Neural cell (in vitro differentiated cells): Measurements from ENCODE around the gene CILP2. TPM values are rescaled to one million over a fixed set of nuclear protein-coding genes. Genes with fewer than 3 reads are reported as not detected.

ENCODE experiments used
- H2AFZ ChIP-seq: fragments of 200-600, 300-800 bp; sonication (generic), shearing (Covaris generic); 2 replicates; pipeline ENCODE4 v1.6.0; 2014; ENCODE audit warnings: low read depth, mild to moderate bottlenecking, antibody characterized with exemption, low read length, moderate library complexity
- H3F3A ChIP-seq: fragments of 200-600 bp; shearing (Covaris generic); 2 replicates; pipeline ENCODE4 v1.6.1; 2016; ENCODE audit warnings: mild to moderate bottlenecking, moderate library complexity, mixed read lengths, antibody characterized with exemption, low read length; ENCODE audit not compliant: insufficient read depth, poor library complexity, severe bottlenecking
- H3K27ac ChIP-seq: fragments of 200-600, 300-800 bp; sonication (generic), shearing (Covaris generic); 2 replicates; pipeline ENCODE4 v1.5.1; 2014; ENCODE audit warnings: mild to moderate bottlenecking, low read length, moderate library complexity
- H3K27me3 ChIP-seq: fragments of 300-800, 200-600 bp; sonication (generic), shearing (Covaris generic); 2 replicates; pipeline ENCODE4 v1.6.0; 2014; ENCODE audit warnings: mild to moderate bottlenecking, low read depth, low read length, moderate library complexity; ENCODE audit not compliant: insufficient read depth
- H3K36me3 ChIP-seq: fragments of 300-800, 200-600 bp; sonication (generic), shearing (Covaris generic); 2 replicates; pipeline ENCODE4 v1.5.1; 2014; ENCODE audit warnings: mild to moderate bottlenecking, antibody characterized with exemption, low read length, moderate library complexity; ENCODE audit not compliant: insufficient read depth
- H3K4me2 ChIP-seq: fragments of 300-800, 200-600 bp; sonication (generic), shearing (Covaris generic); 2 replicates; pipeline ENCODE4 v1.6.0; 2014; ENCODE audit warnings: mild to moderate bottlenecking, low read length
- H3K4me3 ChIP-seq: fragments of 300-800, 200-600 bp; sonication (generic), shearing (Covaris generic); 2 replicates; pipeline ENCODE4 v1.5.1; 2014; ENCODE audit warnings: mild to moderate bottlenecking, low read length, moderate library complexity
- H3K79me2 ChIP-seq: fragments of 200-600 bp; shearing (Covaris generic); replicated peaks from 2 replicates; pipeline ENCODE4 v1.6.0; 2014; ENCODE audit warnings: mild to moderate bottlenecking, low read length, moderate library complexity; ENCODE audit not compliant: insufficient read depth
- H3K9ac ChIP-seq: fragments of 300-800, 200-600 bp; sonication (generic), shearing (Covaris generic); 2 replicates; pipeline ENCODE4 v1.6.1; 2016; ENCODE audit warnings: mild to moderate bottlenecking, low read length, mixed read lengths
- H3K9me2 ChIP-seq: fragments of 200-600 bp; shearing (Covaris generic); 2 replicates; pipeline ENCODE4 v1.6.1; 2016; ENCODE audit warnings: mild to moderate bottlenecking, low read length, mixed read lengths; ENCODE audit not compliant: insufficient read depth
- H3K9me3 ChIP-seq: fragments of 200-600, 300-800 bp; sonication (generic), shearing (Covaris generic); 2 replicates; pipeline ENCODE4 v1.6.1; 2016; ENCODE audit warnings: mild to moderate bottlenecking, mixed run types, low read length, moderate library complexity, mixed read lengths
- H4K20me1 ChIP-seq: fragments of 200-600 bp; shearing (Covaris generic); 2 replicates; pipeline ENCODE4 v1.6.1; 2016; ENCODE audit warnings: mild to moderate bottlenecking, mixed run types; ENCODE audit not compliant: insufficient read depth
- CTCF ChIP-seq: fragments of 450-650 bp; IDR thresholded peaks from 2 replicates; pipeline ENCODE4 v1.5.1; 2014; ENCODE audit warnings: antibody characterized with exemption, mild to moderate bottlenecking, moderate library complexity; ENCODE audit not compliant: poor library complexity, severe bottlenecking
- EP300 ChIP-seq: fragments of 450-650 bp; conservative IDR thresholded peaks from 2 replicates; pipeline ENCODE4 v1.6.1; 2014; ENCODE audit warnings: antibody characterized with exemption, mild to moderate bottlenecking, moderate library complexity; ENCODE audit not compliant: poor library complexity, severe bottlenecking
- EZH2 ChIP-seq: fragments of 200-600, 300-800 bp; shearing (Covaris generic), sonication (generic); IDR thresholded peaks from 2 replicates; pipeline ENCODE4 v1.6.1; 2014; ENCODE audit warnings: antibody characterized with exemption, low read length, borderline replicate concordance, mild to moderate bottlenecking; ENCODE audit not compliant: insufficient read depth, poor library complexity, severe bottlenecking
- MXI1 ChIP-seq: fragments of 450-650 bp; conservative IDR thresholded peaks from 2 replicates; pipeline ENCODE4 v1.6.1; 2014; ENCODE audit warnings: antibody characterized with exemption, mild to moderate bottlenecking; ENCODE audit not compliant: poor library complexity, severe bottlenecking
- POLR2AphosphoS5 ChIP-seq: IDR thresholded peaks from 2 replicates; pipeline ENCODE4 v1.6.1; 2012
- RAD21 ChIP-seq: fragments of 450-650 bp; conservative IDR thresholded peaks from 2 replicates; pipeline ENCODE4 v1.6.1; 2014; ENCODE audit warnings: antibody characterized with exemption, mild to moderate bottlenecking, moderate library complexity
- REST ChIP-seq: IDR thresholded peaks from 2 replicates; pipeline ENCODE4 v1.6.1; 2012; ENCODE audit warnings: borderline replicate concordance
- SMC3 ChIP-seq: fragments of 450-650 bp; conservative IDR thresholded peaks from 2 replicates; pipeline ENCODE4 v1.6.1; 2014; ENCODE audit warnings: antibody characterized with exemption, mild to moderate bottlenecking, moderate library complexity; ENCODE audit not compliant: poor library complexity
- TAF1 ChIP-seq: IDR thresholded peaks from 2 replicates; pipeline ENCODE4 v1.6.1; 2012; ENCODE audit warnings: low read depth
- polyA plus RNA-seq: library from polyadenylated mRNA; depleted of rRNA; stranded (reverse); fragments of >200 nt; gene quantifications from 2 replicates; pipeline ENCODE4 v1.2.3, GENCODE V29; 2014

The CILP2 gene
- polyA plus RNA-seq, 1 donor from 2014 or later = 0.84 TPM

GRCh38 chr19:19544954-19545591 is 7.0 kb downstream of the CILP2 start:
- Histone ChIP-seq H3K27ac (no peak overlapping the region), H3K9me2 (no peaks in the 10 kb centered on the region), H3K4me2 (no peak overlapping the region), H3F3A (no peaks in the 10 kb centered on the region), H3K4me3 (no peak overlapping the region), H3K9ac (no peak overlapping the region), H4K20me1 (no peaks in the 10 kb centered on the region), H3K36me3 (no peaks in the 10 kb centered on the region), H2AFZ (no peak overlapping the region), H3K9me3 (no peaks in the 10 kb centered on the region), H3K27me3 (no peaks in the 10 kb centered on the region), H3K79me2 (no peaks in the 10 kb centered on the region)
- no peak for TF ChIP-seq POLR2AphosphoS5
- no peak for TF ChIP-seq EZH2

GRCh38 chr19:19545707-19546106 is 7.6 kb downstream of the CILP2 start:
- Histone ChIP-seq H3K9me2 (no peaks in the 10 kb centered on the region), H3K79me2 (no peaks in the 10 kb centered on the region), H3K4me3 (no peak overlapping the region), H2AFZ (no peak overlapping the region), H3K9ac (no peak overlapping the region), H3K4me2 (no peak overlapping the region), H3F3A (no peaks in the 10 kb centered on the region), H3K27me3 (no peaks in the 10 kb centered on the region), H3K9me3 (no peaks in the 10 kb centered on the region), H3K27ac (no peak overlapping the region), H3K36me3 (no peaks in the 10 kb centered on the region), H4K20me1 (no peaks in the 10 kb centered on the region)
- no peak for TF ChIP-seq EP300
- no peak for TF ChIP-seq SMC3
- TF ChIP-seq TAF1 = no peak
- TF ChIP-seq REST = no peak
- no peak for TF ChIP-seq MXI1
- TF ChIP-seq CTCF = no peak
- no peak for TF ChIP-seq POLR2AphosphoS5
- TF ChIP-seq EZH2 = no peak
- TF ChIP-seq RAD21 = no peak

- Histone ChIP-seq H3K27me3 (no peaks in the 10 kb centered on the region), H3K9me2 (no peaks in the 10 kb centered on the region), H3K4me3 (no peak overlapping the region), H3K36me3 (no peaks in the 10 kb centered on the region), H3K9me3 (no peaks in the 10 kb centered on the region), H3F3A (no peaks in the 10 kb centered on the region), H3K79me2 (no peaks in the 10 kb centered on the region), H3K4me2 (no peak overlapping the region), H3K9ac (no peak overlapping the region), H4K20me1 (no peaks in the 10 kb centered on the region), H3K27ac (no peak overlapping the region), H2AFZ (no peak overlapping the region)
- TF ChIP-seq RAD21 (no peak), POLR2AphosphoS5 (no peak), EP300 (no peak), CTCF (no peak), REST (no peak), MXI1 (no peak), EZH2 (no peak), TAF1 (no peak), SMC3 (no peak)
These were observed 8.7 kb downstream of the CILP2 start for GRCh38 chr19:19546751-19547162.
